MG63 (cell line): ENCODE data around the gene TRIM16. TPM values are rescaled to one million over a fixed set of nuclear protein-coding genes. Genes with fewer than 3 reads are reported as not detected.
A peak's percentile ranks its signal among the peaks of the same experiment; 100 is the strongest.
"Not testable (repeated sequence)": the region's sequence is repeated elsewhere in the genome, so short reads cannot be mapped to it uniquely, and the experiment has no call there.

ENCODE experiments used
- DNase-seq: peaks from one replicate; pipeline ENCODE4 v3.0.0-alpha.2; 2020
- H3K27me3 ChIP-seq: fragments of 250-450 bp; sonication (Bioruptor Pico); 2 replicates; pipeline ENCODE4 v1.5.1; 2020; ENCODE audit warnings: mild to moderate bottlenecking, moderate library complexity
- H3K36me3 ChIP-seq: fragments of 250-450 bp; sonication (Bioruptor Pico); 2 replicates; pipeline ENCODE4 v1.5.1; 2020; ENCODE audit warnings: mild to moderate bottlenecking, moderate library complexity
- H3K4me3 ChIP-seq: fragments of 250-450 bp; sonication (Bioruptor Pico); 2 replicates; pipeline ENCODE4 v1.5.1; 2020; ENCODE audit warnings: mild to moderate bottlenecking, moderate library complexity
- H3K9me3 ChIP-seq: fragments of 250-450 bp; sonication (Bioruptor Pico); 2 replicates; pipeline ENCODE4 v1.5.1; 2020; ENCODE audit warnings: mild to moderate bottlenecking, moderate library complexity
- total RNA-seq: library from RNA; depleted of rRNA; stranded (reverse); fragments of >200 nt; shearing (Covaris generic); gene quantifications from 2 replicates; pipeline ENCODE4 v1.2.3, GENCODE V29; 2014; ENCODE audit warnings: low replicate concordance; rRNA removed

The TRIM16 gene
- total RNA-seq, result 13.3 and 32.4 TPM in 2 replicates

- H3K9me3 ChIP-seq, H3K27me3 ChIP-seq, H3K36me3 ChIP-seq: not testable (repeated sequence)
- H3K4me3 ChIP-seq, result peak within 1 kb of the TSS; percentile 66
- peak; percentile 59 for DNase-seq
These were observed at the start of gene TRIM16 for GRCh38 chr17:15683824-15684478. Gene TRIM16, minus strand, starts transcription at chr17:15684311. Its CDS starts 32,702 bp downstream, at chr17:15651609.

DNA sequence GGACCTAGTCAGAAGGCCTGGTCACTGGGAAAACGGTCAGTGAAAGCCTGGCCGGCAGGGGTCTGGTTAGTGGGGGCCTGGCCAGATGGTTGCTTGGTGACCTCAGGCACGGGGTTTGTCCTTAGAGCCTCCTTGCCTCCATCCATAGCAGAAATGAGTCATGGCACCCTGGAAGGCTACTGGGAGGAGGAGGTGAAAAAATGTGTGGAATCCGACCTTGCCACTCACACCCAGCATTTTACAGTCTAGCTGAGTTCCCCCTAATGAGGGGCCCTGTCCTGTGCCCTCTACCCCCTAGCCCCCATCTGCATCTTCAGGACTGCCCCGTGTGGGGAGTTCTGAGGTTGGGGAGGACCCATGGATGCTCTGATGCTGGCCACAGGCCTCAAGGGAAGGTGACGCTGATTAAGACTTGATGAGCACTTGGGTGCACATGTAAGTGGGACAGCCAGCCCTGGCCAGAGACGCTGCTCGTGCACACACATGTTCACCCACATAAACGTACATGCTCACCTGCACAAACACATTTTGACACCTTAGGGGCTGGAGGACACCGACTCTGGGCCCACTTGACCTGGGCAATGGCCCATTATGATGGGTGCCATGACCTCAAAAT is 49.2 kb upstream of the TRIM16 start:
- H3K4me3 ChIP-seq, H3K36me3 ChIP-seq, DNase-seq, H3K9me3 ChIP-seq, H3K27me3 ChIP-seq: not testable (repeated sequence)

DNA sequence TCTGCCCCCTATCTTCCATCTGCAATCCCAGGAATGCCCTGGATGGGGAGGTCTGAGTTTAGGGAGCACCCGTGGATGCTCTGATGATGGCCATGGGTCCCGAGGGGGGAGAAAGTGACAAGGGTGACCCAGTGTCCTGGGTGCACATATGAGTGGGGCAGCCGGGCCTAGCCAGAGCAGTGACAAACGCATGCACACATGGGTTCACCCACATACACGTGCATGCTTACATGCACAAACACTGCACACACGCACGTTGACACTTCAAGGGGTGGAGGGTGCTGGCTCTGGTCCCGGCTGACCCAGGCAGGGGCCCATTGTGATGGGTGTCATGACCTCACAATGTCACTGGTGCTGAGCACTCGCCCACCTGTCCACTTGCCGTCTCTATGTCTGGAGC is 47.8 kb upstream of the TRIM16 start, which contains the start of gene TBC1D26:
TBC1D26 (plus strand) TSS at position 384 of the 400 bp plus-strand sequence. CDS start 3,066 bp downstream, outside the sequence.
- not testable (repeated sequence) for H3K27me3 ChIP-seq, H3K4me3 ChIP-seq, H3K36me3 ChIP-seq, DNase-seq, H3K9me3 ChIP-seq

DNA sequence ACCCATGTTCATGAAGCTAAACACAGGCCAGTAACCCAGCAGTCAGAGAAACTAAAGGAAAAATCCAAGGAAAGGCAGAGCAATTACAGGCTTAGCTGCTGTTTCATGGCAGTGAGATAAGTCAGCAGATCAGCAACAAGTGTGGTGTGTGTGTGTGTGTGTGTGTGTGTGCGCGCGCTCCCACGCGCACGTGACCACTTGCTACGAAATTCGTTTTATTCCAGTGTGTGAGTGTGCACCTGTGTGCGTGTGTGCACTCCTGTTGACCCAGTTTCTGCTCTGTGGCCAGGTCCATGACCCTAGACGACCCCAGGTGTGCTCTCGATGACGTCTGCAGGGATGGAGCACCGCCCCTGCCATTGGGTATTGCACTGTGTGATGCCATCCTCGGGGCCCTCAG is 46.4 kb upstream of the TRIM16 start:
- H3K4me3 ChIP-seq, DNase-seq, H3K9me3 ChIP-seq, H3K27me3 ChIP-seq, H3K36me3 ChIP-seq: not testable (repeated sequence)

- H3K4me3 ChIP-seq, DNase-seq, H3K36me3 ChIP-seq, H3K9me3 ChIP-seq, H3K27me3 ChIP-seq: not testable (repeated sequence)
These were observed 32.8 kb upstream of the TRIM16 start for GRCh38 chr17:15716601-15717563.

DNA sequence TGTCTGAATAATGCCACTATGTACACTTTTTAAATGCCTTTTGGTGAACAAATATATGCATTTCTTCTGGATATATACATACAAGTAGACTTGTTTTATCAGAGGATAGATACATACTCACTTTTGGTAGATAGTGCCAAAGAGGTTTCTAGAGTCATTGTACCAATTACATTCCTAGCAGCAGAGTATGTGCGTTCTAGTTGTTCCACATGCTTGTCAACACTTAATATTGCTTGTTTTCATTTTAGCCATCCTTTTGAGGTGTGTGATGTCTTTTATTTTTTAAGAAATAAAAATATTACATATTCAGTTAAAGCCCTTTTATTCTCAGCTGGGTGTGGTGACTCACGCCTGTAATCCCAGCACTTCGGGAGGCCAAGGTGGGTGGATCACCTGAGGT is 24.8 kb upstream of the TRIM16 start:
- H3K36me3 ChIP-seq, result peaks cover 21% of the 10 kb centered on the region
- not testable (repeated sequence) for H3K9me3 ChIP-seq, H3K27me3 ChIP-seq, H3K4me3 ChIP-seq, DNase-seq

GRCh38 chr17:15704813-15705212 is 20.7 kb upstream of the TRIM16 start:
- H3K9me3 ChIP-seq, H3K27me3 ChIP-seq, DNase-seq, H3K4me3 ChIP-seq: not testable (repeated sequence)
- H3K36me3 ChIP-seq, result peaks cover 21% of the 10 kb centered on the region

DNA sequence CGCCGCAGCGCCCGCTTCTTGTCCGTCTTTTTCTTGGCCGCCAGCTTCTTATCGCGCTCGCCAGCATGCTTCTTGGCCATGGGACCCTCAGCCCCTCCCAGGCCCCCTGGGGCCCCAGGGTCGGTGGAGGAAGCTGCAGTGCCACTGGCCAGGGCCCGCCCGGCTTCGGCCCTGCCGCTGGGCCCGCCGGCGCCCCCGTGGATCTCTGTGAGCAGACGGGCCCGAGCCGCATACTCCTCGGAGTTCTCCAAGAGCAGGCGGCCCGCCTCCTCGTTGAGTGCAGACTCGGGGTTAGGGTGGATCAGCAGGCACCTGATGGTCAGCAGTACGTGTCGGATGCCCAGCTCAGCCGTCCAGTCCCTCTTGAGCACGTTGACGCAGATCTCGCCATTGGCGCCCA is 20.1 kb upstream of the TRIM16 start:
- H3K27me3 ChIP-seq, H3K4me3 ChIP-seq, H3K9me3 ChIP-seq, DNase-seq: not testable (repeated sequence)
- H3K36me3 ChIP-seq, result peaks cover 21% of the 10 kb centered on the region

- H3K4me3 ChIP-seq, result peak overlapping the region; percentile 54
- not testable (repeated sequence) for H3K36me3 ChIP-seq, DNase-seq, H3K27me3 ChIP-seq, H3K9me3 ChIP-seq
These were observed 15.8 kb upstream of the TRIM16 start for GRCh38 chr17:15699937-15700336.

DNA sequence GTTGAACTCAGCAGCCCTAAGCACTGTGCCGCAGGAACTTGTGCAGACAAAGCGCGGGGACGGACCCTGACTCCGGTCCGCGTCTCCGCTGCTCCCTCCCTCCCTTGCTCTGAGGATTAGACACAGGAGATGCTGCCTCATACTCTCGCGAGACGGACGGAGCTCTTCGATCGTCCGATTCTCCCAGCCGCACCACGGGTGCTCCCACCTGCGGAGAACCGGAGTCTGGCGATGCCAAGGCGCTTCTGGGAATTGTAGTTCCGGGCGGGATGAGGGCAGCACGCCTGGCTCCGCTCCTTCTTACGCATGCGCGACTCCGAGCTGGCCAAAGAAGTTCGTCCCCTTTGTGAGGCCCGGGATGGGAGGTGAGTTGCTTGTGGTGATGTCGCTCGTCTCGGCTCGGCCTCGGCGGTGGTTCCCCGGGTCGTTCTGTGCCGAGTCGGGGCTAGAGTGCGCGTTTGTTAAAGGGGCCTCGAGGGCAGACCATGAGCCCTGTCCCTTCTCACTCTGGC is 15.4 kb upstream of the TRIM16 start, which contains the start of gene ZNF286A:
ZNF286A (plus strand) TSS at position 340 of the 512 bp plus-strand sequence. CDS start 578 bp downstream, outside the sequence.
- not testable (repeated sequence) for H3K27me3 ChIP-seq, H3K9me3 ChIP-seq, H3K36me3 ChIP-seq
- peak; percentile 99 for DNase-seq
- peak within 1 kb of the TSS; percentile 54 for H3K4me3 ChIP-seq

GRCh38 chr17:15698967-15699366 is 14.9 kb upstream of the TRIM16 start:
- H3K9me3 ChIP-seq, H3K36me3 ChIP-seq, H3K27me3 ChIP-seq, DNase-seq: not testable (repeated sequence)
- peak overlapping the region; percentile 54 for H3K4me3 ChIP-seq

GRCh38 chr17:15687494-15687893 is 3.4 kb upstream of the TRIM16 start:
- not testable (repeated sequence) for H3K4me3 ChIP-seq, H3K27me3 ChIP-seq, DNase-seq, H3K36me3 ChIP-seq, H3K9me3 ChIP-seq

DNA sequence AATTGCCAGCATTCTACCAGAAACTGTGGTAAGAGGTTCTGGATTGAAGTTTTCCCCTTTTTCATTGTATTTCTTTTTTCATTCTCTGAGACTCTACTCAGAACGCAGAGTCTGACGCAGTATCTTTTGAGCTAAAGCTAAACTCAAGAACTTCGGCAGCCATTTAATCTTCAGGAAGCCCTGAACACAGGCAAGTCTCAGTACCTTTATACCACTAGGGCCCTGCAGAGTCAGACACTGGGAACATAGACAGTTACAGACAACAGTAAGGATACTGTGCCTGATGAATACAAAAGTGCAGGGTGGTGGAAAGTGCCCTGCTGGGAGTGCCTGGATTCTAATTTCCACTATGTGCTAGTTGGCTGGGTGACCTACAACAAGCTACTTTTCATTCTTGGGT is 976 bp downstream of the TRIM16 start:
- not testable (repeated sequence) for H3K27me3 ChIP-seq, H3K36me3 ChIP-seq, DNase-seq, H3K4me3 ChIP-seq, H3K9me3 ChIP-seq

DNA sequence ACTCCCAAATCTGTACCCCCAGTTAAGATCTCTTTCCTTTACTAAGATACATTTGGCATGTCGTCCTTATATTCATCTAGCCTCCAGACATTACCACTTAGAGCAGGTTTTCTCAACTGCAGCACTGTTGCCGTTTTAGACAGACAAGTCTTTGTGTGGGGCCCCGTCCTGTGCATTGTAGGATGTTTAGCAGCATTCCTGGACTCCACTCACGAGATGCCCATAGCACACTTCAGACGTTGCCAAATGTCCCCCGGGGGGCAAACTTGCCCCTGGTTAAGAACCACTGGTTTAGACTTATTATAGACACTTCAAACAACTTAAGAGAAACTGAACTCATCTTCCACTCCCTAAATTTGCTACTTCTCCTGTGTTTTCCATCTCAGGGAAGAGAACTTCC is 8.1 kb downstream of the TRIM16 start:
- not testable (repeated sequence) for H3K27me3 ChIP-seq, H3K9me3 ChIP-seq, H3K36me3 ChIP-seq, DNase-seq, H3K4me3 ChIP-seq

- H3K4me3 ChIP-seq, DNase-seq, H3K36me3 ChIP-seq, H3K27me3 ChIP-seq, H3K9me3 ChIP-seq: not testable (repeated sequence)
These were observed 9.5 kb downstream of the TRIM16 start for GRCh38 chr17:15674640-15675039.

DNA sequence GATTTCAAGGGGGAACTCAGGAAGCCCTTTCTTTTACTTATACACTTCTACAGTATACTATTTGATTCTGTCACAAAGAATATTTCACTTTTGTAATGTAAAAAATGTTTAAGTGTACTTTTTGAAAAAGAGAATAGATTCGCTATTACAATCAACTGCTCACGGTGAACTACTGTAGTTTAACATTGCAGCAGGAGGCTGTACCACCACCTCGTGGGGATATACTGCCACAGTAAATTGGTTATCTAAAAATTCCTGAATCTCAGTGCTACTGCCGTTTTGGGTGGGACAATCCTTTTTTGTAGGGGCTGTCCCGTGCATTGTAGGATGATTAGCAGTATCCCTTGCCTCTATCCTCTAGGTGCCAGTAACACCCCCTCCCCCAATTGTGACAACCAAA is 14.6 kb downstream of the TRIM16 start:
- not testable (repeated sequence) for H3K27me3 ChIP-seq, H3K36me3 ChIP-seq, DNase-seq, H3K9me3 ChIP-seq, H3K4me3 ChIP-seq

DNA sequence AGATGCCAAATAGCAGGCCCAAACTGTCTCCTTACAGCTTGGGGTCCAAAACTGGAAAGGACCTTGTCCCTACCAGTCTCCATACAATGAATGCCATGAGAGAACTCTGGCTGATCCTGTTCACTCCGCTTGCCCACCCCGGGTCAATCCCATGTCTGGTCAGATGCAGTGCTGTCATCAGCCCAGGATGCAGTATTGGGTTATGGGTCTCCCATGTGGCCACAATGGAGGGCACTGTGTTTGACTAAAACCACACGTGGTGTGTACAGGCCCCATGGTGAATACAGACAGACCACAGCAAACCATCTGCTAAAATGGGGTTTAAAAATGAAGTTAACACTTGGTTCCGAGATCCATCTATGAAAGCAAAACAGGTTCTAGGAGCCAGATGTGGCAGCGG is 20.4 kb downstream of the TRIM16 start:
- no peak for DNase-seq
- Histone ChIP-seq H3K27me3 (no peaks in the 10 kb centered on the region), H3K9me3 (no peaks in the 10 kb centered on the region), H3K4me3 (no peak overlapping the region), H3K36me3 (no peaks in the 10 kb centered on the region; the same call in 1 of the 2 replicates)
